Hepatocyte (in vitro differentiated cells): ENCODE measurements around the gene SLC17A5. TPM values are rescaled to one million over a fixed set of nuclear protein-coding genes. Genes with fewer than 3 reads are reported as not detected.

Experiments
- DNase-seq: peaks from one replicate; pipeline ENCODE4 v3.0.0-alpha.2; 2016; ENCODE audit warnings: low spot score
- H2AFZ ChIP-seq: fragments of 200-600 bp; sonication (generic); 2 replicates; pipeline ENCODE4 v1.6.0; 2016; ENCODE audit warnings: antibody characterized with exemption, mild to moderate bottlenecking
- H3K27ac ChIP-seq: fragments of 200-600 bp; sonication (generic); 2 replicates; pipeline ENCODE4 v1.5.1; 2016; ENCODE audit warnings: mild to moderate bottlenecking
- H3K27me3 ChIP-seq: fragments of 200-600 bp; sonication (generic); 2 replicates; pipeline ENCODE4 v1.6.1; 2016
- H3K36me3 ChIP-seq: fragments of 200-600 bp; sonication (generic); replicated peaks from 2 replicates; pipeline ENCODE4 v1.5.1; 2016; ENCODE audit warnings: low read depth; ENCODE audit not compliant: insufficient read depth
- H3K4me1 ChIP-seq: fragments of 200-600 bp; sonication (generic); 2 replicates; pipeline ENCODE4 v1.5.1; 2016; ENCODE audit warnings: mild to moderate bottlenecking, moderate library complexity; ENCODE audit not compliant: insufficient read depth
- H3K4me2 ChIP-seq: fragments of 200-600 bp; sonication (generic); 2 replicates; pipeline ENCODE4 v1.6.0; 2016
- H3K4me3 ChIP-seq: fragments of 200-600 bp; sonication (generic); 2 replicates; pipeline ENCODE4 v1.5.1; 2016; ENCODE audit warnings: mild to moderate bottlenecking
- H3K79me2 ChIP-seq: fragments of 200-600 bp; sonication (generic); 2 replicates; pipeline ENCODE4 v1.6.0; 2017; ENCODE audit warnings: mild to moderate bottlenecking
- H3K9me2 ChIP-seq: fragments of 200-600 bp; sonication (generic); replicated peaks from 2 replicates; pipeline ENCODE4 v1.6.0; 2017; ENCODE audit warnings: mild to moderate bottlenecking; ENCODE audit not compliant: insufficient read depth
- H3K9me3 ChIP-seq: fragments of 200-600 bp; sonication (generic); 2 replicates; pipeline ENCODE4 v1.5.1; 2016; ENCODE audit warnings: low read depth, mild to moderate bottlenecking
- H4K20me1 ChIP-seq: fragments of 200-600 bp; sonication (generic); 2 replicates; pipeline ENCODE4 v1.6.0; 2016; ENCODE audit warnings: mild to moderate bottlenecking; ENCODE audit not compliant: insufficient read depth, poor library complexity, severe bottlenecking
- CTCF ChIP-seq: fragments of 200-600 bp; sonication (generic); IDR thresholded peaks from 2 replicates; pipeline ENCODE4 v1.5.1; 2016; ENCODE audit warnings: antibody characterized with exemption, mild to moderate bottlenecking; ENCODE audit not compliant: poor library complexity
- EZH2 ChIP-seq: fragments of 200-600 bp; sonication (generic); IDR thresholded peaks from 2 replicates; pipeline ENCODE4 v1.6.1; 2016; ENCODE audit warnings: antibody characterized with exemption, mild to moderate bottlenecking, borderline replicate concordance
- EZH2phosphoT487 ChIP-seq: fragments of 200-600 bp; sonication (generic); IDR thresholded peaks from one replicate; pipeline ENCODE4 v1.6.1; 2018; ENCODE audit warnings: antibody characterized with exemption, mild to moderate bottlenecking, low read depth, moderate library complexity; ENCODE audit not compliant: unreplicated experiment, severe bottlenecking
- WGBS: methylation state at CpG from one replicate; pipeline ENCODE4 v1.1.6; 2016; ENCODE audit warnings: low lambda C conversion rate; ENCODE audit errors: missing lambda C conversion rate; 5-methylcytosine and 5-hydroxymethylcytosine counted together
- polyA plus RNA-seq: library from polyadenylated mRNA; unstranded; fragments of >200 nt; fragmentation: Nextera tagmentation; extraction: Ambion mirVana; gene quantifications from 2 replicates; pipeline ENCODE4 v1.2.1, GENCODE V29; 2016
- total RNA-seq: library from RNA; depleted of rRNA; stranded (reverse); fragments of >200 nt; gene quantifications from 2 replicates; pipeline ENCODE4 v1.2.3, GENCODE V29; 2014

Gene SLC17A5
- total and polyA plus RNA-seq, 2 experiments from 2014 or later, result 47.7 to 76.9 TPM

- no peaks in the 10 kb centered on the region for H3K9me3 ChIP-seq
- WGBS, result 85% methylated on average over 4 of the region's 4 CpGs
- H3K27me3 ChIP-seq, result no peaks in the 10 kb centered on the region
- H4K20me1 ChIP-seq, result no peaks in the 10 kb centered on the region
- no peak overlapping the region for H3K4me3 ChIP-seq
- H3K4me2 ChIP-seq, result no peak overlapping the region
- no peak overlapping the region for H2AFZ ChIP-seq
- no peaks in the 10 kb centered on the region for H3K9me2 ChIP-seq
- no peaks in the 10 kb centered on the region for H3K36me3 ChIP-seq
- no peaks in the 10 kb centered on the region for H3K79me2 ChIP-seq
- DNase-seq, result no peak
- no peaks in the 10 kb centered on the region for H3K4me1 ChIP-seq
- no peak for TF ChIP-seq EZH2
- no peak for TF ChIP-seq EZH2phosphoT487
- no peak for TF ChIP-seq CTCF
- no peak overlapping the region for H3K27ac ChIP-seq
Observed at GRCh38 chr6:73608761-73609160, 45.0 kb downstream of the SLC17A5 start.

GRCh38 chr6:73606428-73606827, 47.4 kb downstream of the SLC17A5 start:
- H3K27me3 ChIP-seq, result no peaks in the 10 kb centered on the region
- H3K36me3 ChIP-seq, result no peaks in the 10 kb centered on the region
- H3K9me2 ChIP-seq, result no peaks in the 10 kb centered on the region
- H3K79me2 ChIP-seq, result no peaks in the 10 kb centered on the region
- no peaks in the 10 kb centered on the region for H3K4me1 ChIP-seq
- no peak overlapping the region for H3K27ac ChIP-seq
- H3K4me2 ChIP-seq, result no peak overlapping the region
- no peak for DNase-seq
- H2AFZ ChIP-seq, result no peak overlapping the region
- 74% methylated on average over 2 of the region's 2 CpGs for WGBS
- no peaks in the 10 kb centered on the region for H4K20me1 ChIP-seq
- H3K9me3 ChIP-seq, result no peaks in the 10 kb centered on the region
- no peak overlapping the region for H3K4me3 ChIP-seq
- no peak for TF ChIP-seq EZH2phosphoT487
- no peak for TF ChIP-seq CTCF

- Histone ChIP-seq H3K4me2 (no peak overlapping the region), H3K4me3 (no peak overlapping the region), H3K9me2 (no peaks in the 10 kb centered on the region), H3K4me1 (no peaks in the 10 kb centered on the region), H3K9me3 (no peaks in the 10 kb centered on the region), H3K27ac (no peak overlapping the region), H2AFZ (no peak overlapping the region), H3K36me3 (no peaks in the 10 kb centered on the region), H3K79me2 (no peaks in the 10 kb centered on the region), H3K27me3 (no peaks in the 10 kb centered on the region), H4K20me1 (no peaks in the 10 kb centered on the region)
- 92% methylated on average over 5 of the region's 5 CpGs for WGBS
- TF ChIP-seq EZH2, result no peak
- TF ChIP-seq CTCF, result no peak
- no peak for TF ChIP-seq EZH2phosphoT487
- DNase-seq, result no peak
Observed at GRCh38 chr6:73604461-73604860, 49.3 kb downstream of the SLC17A5 start.

GRCh38 chr6:73604020-73604419, 49.8 kb downstream of the SLC17A5 start:
- no peaks in the 10 kb centered on the region for H3K27me3 ChIP-seq
- WGBS, result 96% methylated on average over 1 of the region's 1 CpG
- TF ChIP-seq EZH2phosphoT487, result no peak
- H3K4me3 ChIP-seq, result no peak overlapping the region
- no peaks in the 10 kb centered on the region for H3K9me2 ChIP-seq
- H3K36me3 ChIP-seq, result no peaks in the 10 kb centered on the region
- no peak overlapping the region for H2AFZ ChIP-seq
- H3K79me2 ChIP-seq, result no peaks in the 10 kb centered on the region
- H3K4me2 ChIP-seq, result no peak overlapping the region
- no peak for DNase-seq
- no peaks in the 10 kb centered on the region for H3K4me1 ChIP-seq
- H3K27ac ChIP-seq, result no peak overlapping the region
- no peaks in the 10 kb centered on the region for H3K9me3 ChIP-seq
- H4K20me1 ChIP-seq, result no peaks in the 10 kb centered on the region
